NCI-H526 treated with DMSO at 0.1 percent for 48 hours (cell line): ENCODE results near the gene AXIN2.
A peak's percentile ranks its signal among the peaks of the same experiment; 100 is the strongest.

Source experiments
- DNase-seq: peaks from one replicate; lab custom pipeline; 2025; lab: John Stamatoyannopoulos, UW

Gene AXIN2

GRCh38 chr17:65561452-65562205 is at the start of gene AXIN2:
AXIN2 (minus strand) TSS chr17:65561648; CDS start chr17:65558620, 3,028 bp downstream.
- DNase-seq, result peak; percentile 67

- no peak for DNase-seq
These were observed 48.3 kb upstream of the AXIN2 start for GRCh38 chr17:65609749-65610148.

GRCh38 chr17:65609286-65609685 is 47.8 kb upstream of the AXIN2 start:
- DNase-seq, result no peak

GRCh38 chr17:65604070-65604469 is 42.6 kb upstream of the AXIN2 start:
- DNase-seq, result no peak

- no peak for DNase-seq
These were observed 40.4 kb upstream of the AXIN2 start for GRCh38 chr17:65601881-65602280.

GRCh38 chr17:65601145-65601544 is 39.7 kb upstream of the AXIN2 start:
- DNase-seq, result no peak

- no peak for DNase-seq
These were observed 39.1 kb upstream of the AXIN2 start for GRCh38 chr17:65600518-65600917.

GRCh38 chr17:65599650-65600049 is 38.2 kb upstream of the AXIN2 start:
- no peak for DNase-seq

GRCh38 chr17:65598746-65599145 is 37.3 kb upstream of the AXIN2 start:
- no peak for DNase-seq

GRCh38 chr17:65595071-65595656 is 33.7 kb upstream of the AXIN2 start:
- DNase-seq, result no peak

- DNase-seq, result no peak
These were observed 32.7 kb upstream of the AXIN2 start for GRCh38 chr17:65593855-65594845.

GRCh38 chr17:65593092-65593854 is 31.8 kb upstream of the AXIN2 start:
- no peak for DNase-seq

- DNase-seq, result no peak
These were observed 30.9 kb upstream of the AXIN2 start for GRCh38 chr17:65592125-65592965.

GRCh38 chr17:65589321-65589720 is 27.9 kb upstream of the AXIN2 start:
- DNase-seq, result no peak

- no peak for DNase-seq
These were observed 26.8 kb upstream of the AXIN2 start for GRCh38 chr17:65588181-65588808.

GRCh38 chr17:65587534-65588180 is 26.2 kb upstream of the AXIN2 start:
- no peak for DNase-seq

- DNase-seq, result no peak
These were observed 25.5 kb upstream of the AXIN2 start for GRCh38 chr17:65586899-65587298.

GRCh38 chr17:65584604-65585521 is 23.4 kb upstream of the AXIN2 start:
- DNase-seq, result no peak
